HG03196 (cell line): Measurements from ENCODE around the gene ANKS1A.
A peak's percentile ranks its signal among the peaks of the same experiment; 100 is the strongest.
"Not testable (repeated sequence)": the region's sequence is repeated elsewhere in the genome, so short reads cannot be mapped to it uniquely, and the experiment has no call there.

Source experiments
- ATAC-seq: cut with Tn5 transposase; IDR thresholded peaks from one replicate; pipeline ENCODE4 v1.9.1; 2021; ENCODE audit not compliant: unreplicated experiment

Gene ANKS1A

GRCh38 chr6:34888874-34889555 lies at the start of gene ANKS1A:
Gene ANKS1A, plus strand, starts transcription at chr6:34889255. Its CDS starts 148 bp downstream, at chr6:34889403.
- peak; percentile 54 for ATAC-seq

GRCh38 chr6:34839666-34840352 lies 49.2 kb upstream of the ANKS1A start:
- no peak for ATAC-seq

GRCh38 chr6:34849066-34849465 lies 40.0 kb upstream of the ANKS1A start:
- not testable (repeated sequence) for ATAC-seq

- ATAC-seq = no peak
Observed at GRCh38 chr6:34851361-34851760, 37.7 kb upstream of the ANKS1A start.

- no peak for ATAC-seq
Observed at GRCh38 chr6:34852406-34853085, 36.5 kb upstream of the ANKS1A start.

- no peak for ATAC-seq
Observed at GRCh38 chr6:34855463-34855862, 33.6 kb upstream of the ANKS1A start.

GRCh38 chr6:34858681-34859080 lies 30.4 kb upstream of the ANKS1A start:
- no peak for ATAC-seq

- ATAC-seq = no peak
Observed at GRCh38 chr6:34859951-34860350, 29.1 kb upstream of the ANKS1A start.

GRCh38 chr6:34860776-34861175 lies 28.3 kb upstream of the ANKS1A start:
- no peak for ATAC-seq

- no peak for ATAC-seq
Observed at GRCh38 chr6:34864007-34864406, 25.0 kb upstream of the ANKS1A start.

- ATAC-seq = no peak
Observed at GRCh38 chr6:34865107-34865506, 23.9 kb upstream of the ANKS1A start.

GRCh38 chr6:34866509-34866908 lies 22.5 kb upstream of the ANKS1A start:
- no peak for ATAC-seq

GRCh38 chr6:34867484-34867883 lies 21.6 kb upstream of the ANKS1A start:
- no peak for ATAC-seq

- no peak for ATAC-seq
Observed at GRCh38 chr6:34871853-34872252, 17.2 kb upstream of the ANKS1A start.

GRCh38 chr6:34872332-34872731 lies 16.7 kb upstream of the ANKS1A start:
- no peak for ATAC-seq

GRCh38 chr6:34875292-34876213 lies 13.5 kb upstream of the ANKS1A start:
- no peak for ATAC-seq

- ATAC-seq = no peak
Observed at GRCh38 chr6:34876472-34876871, 12.6 kb upstream of the ANKS1A start.

GRCh38 chr6:34877259-34877658 lies 11.8 kb upstream of the ANKS1A start:
- no peak for ATAC-seq

- no peak for ATAC-seq
Observed at GRCh38 chr6:34877869-34878485, 11.1 kb upstream of the ANKS1A start.

GRCh38 chr6:34884073-34884472 lies 5.0 kb upstream of the ANKS1A start:
- ATAC-seq = not testable (repeated sequence)

GRCh38 chr6:34884996-34885395 lies 4.1 kb upstream of the ANKS1A start:
- ATAC-seq = no peak
